ENCODE data around the gene ATP6V1G1.
"Not testable (repeated sequence)": the region's sequence is repeated elsewhere in the genome, so short reads cannot be mapped to it uniquely, and the experiment has no call there.

ATP6V1G1 gene

GRCh38 chr9:114560956-114561355 is 26.6 kb upstream of the ATP6V1G1 start:
- no peak for DNase-seq (ENCODE audit: low spot score in 2 of 2)
- Mint-ChIP-seq H3K27ac (no peak overlapping the region), H3K4me1 (peaks cover 7% of the 10 kb centered on the region), H3K36me3 (no peaks in the 10 kb centered on the region), H3K4me3 (no peak overlapping the region), H3K27me3 (no peaks in the 10 kb centered on the region), H3K9me3 (no peaks in the 10 kb centered on the region)
- ATAC-seq (ENCODE audit: low read depth): no peak

DNA sequence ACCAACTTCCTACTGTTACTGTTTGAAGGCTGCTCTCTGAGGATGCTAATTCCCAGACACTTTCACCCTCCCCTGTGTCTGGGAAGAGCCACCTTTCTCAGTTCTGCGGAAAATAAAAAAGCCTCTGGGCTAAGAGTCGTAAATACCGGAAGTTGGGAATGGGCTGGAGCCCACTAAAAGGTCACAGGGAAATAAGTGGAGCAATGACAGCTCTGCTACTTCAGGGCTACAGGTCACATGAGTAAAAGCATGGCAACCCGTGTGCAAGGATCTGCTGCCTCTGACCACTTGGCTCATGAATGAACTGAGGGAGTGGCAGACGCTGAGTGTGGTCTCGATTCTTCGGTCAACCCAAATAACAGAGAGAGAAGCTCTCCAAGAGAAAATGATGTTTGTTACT is 25.8 kb upstream of the ATP6V1G1 start:
- peaks cover 2% of the 10 kb centered on the region for H3K36me3 Mint-ChIP-seq
- H3K9me3 Mint-ChIP-seq: peaks cover 3% of the 10 kb centered on the region
- H3K4me3 Mint-ChIP-seq: no peak overlapping the region
- no peaks in the 10 kb centered on the region for H3K27me3 Mint-ChIP-seq
- H3K4me1 Mint-ChIP-seq: peaks cover 14% of the 10 kb centered on the region
- no peak for DNase-seq (ENCODE audit: low spot score in 2 of 2)
- no peak overlapping the region for H3K27ac Mint-ChIP-seq
- ATAC-seq (ENCODE audit: low read depth): no peak

- Mint-ChIP-seq H3K9me3 (peaks cover 3% of the 10 kb centered on the region), H3K4me1 (peaks cover 13% of the 10 kb centered on the region), H3K36me3 (peaks cover 2% of the 10 kb centered on the region), H3K4me3 (no peak overlapping the region), H3K27me3 (no peaks in the 10 kb centered on the region), H3K27ac (no peak overlapping the region)
- ATAC-seq (ENCODE audit: low read depth): no peak
- DNase-seq (ENCODE audit: low spot score in 2 of 2): no peak
Observed at GRCh38 chr9:114565204-114565603, 22.4 kb upstream of the ATP6V1G1 start.

DNA sequence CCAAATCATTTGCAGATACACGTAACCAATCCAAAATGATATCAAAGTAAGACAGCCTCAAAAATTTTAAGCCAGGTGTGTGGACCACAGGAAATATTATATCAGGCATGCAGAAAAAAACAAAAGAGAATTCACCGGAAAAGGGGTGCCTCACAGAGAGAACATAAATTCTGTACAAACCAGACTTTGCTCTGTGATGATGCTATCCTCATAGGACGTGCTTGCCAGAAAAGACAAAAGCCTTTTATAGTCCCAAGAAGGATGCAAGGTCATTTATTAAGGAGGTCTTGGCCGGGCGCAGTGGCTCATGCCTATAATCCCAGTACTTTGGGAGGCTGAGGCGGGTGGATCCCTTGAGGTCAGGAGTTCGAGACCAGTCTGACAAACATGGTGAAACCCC is 16.8 kb upstream of the ATP6V1G1 start:
- peaks cover 17% of the 10 kb centered on the region for H3K4me1 Mint-ChIP-seq
- DNase-seq (ENCODE audit: low spot score in 2 of 2) (no peak), ATAC-seq (ENCODE audit: low read depth) (no peak)
- H3K36me3 Mint-ChIP-seq: peaks cover 2% of the 10 kb centered on the region
- H3K9me3 Mint-ChIP-seq: peaks cover 3% of the 10 kb centered on the region
- H3K4me3 Mint-ChIP-seq: no peak overlapping the region
- H3K27me3 Mint-ChIP-seq: no peaks in the 10 kb centered on the region
- no peak overlapping the region for H3K27ac Mint-ChIP-seq

DNA sequence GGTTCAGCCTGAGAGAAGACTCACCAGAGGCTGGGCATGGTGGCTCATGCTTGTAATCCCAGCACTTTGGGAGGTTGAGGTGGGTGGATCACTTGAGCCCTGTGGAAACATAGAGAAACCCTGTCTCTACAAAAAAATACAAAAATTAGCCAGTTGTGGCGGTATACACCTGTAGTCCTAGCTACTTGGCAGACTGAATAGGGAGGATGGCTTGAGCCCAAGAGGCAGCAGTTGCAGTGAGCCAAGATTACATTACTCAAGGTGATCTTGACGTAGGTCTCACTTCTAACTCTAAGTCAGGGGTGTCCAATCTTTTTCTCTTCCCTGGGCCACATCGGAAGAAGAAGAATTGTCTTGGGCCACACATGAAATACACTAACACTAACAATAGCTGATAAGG is 16.2 kb upstream of the ATP6V1G1 start:
- Mint-ChIP-seq H3K27me3 (no peaks in the 10 kb centered on the region), H3K36me3 (peaks cover 2% of the 10 kb centered on the region), H3K4me1 (peaks cover 16% of the 10 kb centered on the region), H3K4me3 (no peak overlapping the region), H3K27ac (no peak overlapping the region), H3K9me3 (peaks cover 3% of the 10 kb centered on the region)
- ATAC-seq (ENCODE audit: low read depth) (no peak), DNase-seq (ENCODE audit: low spot score in 2 of 2) (no peak)

GRCh38 chr9:114572199-114572598 is 15.4 kb upstream of the ATP6V1G1 start:
- Mint-ChIP-seq H3K4me3 (no peak overlapping the region), H3K27me3 (no peaks in the 10 kb centered on the region), H3K9me3 (no peaks in the 10 kb centered on the region), H3K27ac (no peak overlapping the region), H3K36me3 (no peaks in the 10 kb centered on the region), H3K4me1 (peaks cover 11% of the 10 kb centered on the region)
- ATAC-seq (ENCODE audit: low read depth) (no peak), DNase-seq (ENCODE audit: low spot score in 2 of 2) (no peak)

DNA sequence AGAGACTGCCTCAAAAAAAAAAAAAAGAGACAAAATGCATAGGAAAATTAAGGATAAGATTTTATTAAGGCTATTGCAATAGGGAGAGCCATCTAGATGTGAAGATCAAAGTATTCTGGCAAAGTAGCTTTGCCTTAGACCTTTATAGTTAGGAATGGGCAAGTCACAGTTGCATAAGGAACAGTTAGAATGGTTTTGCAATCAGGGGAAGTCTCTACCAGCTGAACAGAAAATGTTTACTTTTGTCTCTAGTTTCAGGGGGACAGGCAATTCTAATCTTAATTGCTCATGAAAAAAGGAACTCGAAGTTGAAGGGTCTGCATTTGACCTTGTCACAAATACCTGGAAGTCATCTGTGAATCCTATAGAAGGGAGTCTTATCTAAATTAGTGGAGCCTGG is 13.1 kb upstream of the ATP6V1G1 start:
- Mint-ChIP-seq H3K36me3 (no peaks in the 10 kb centered on the region), H3K4me1 (peaks cover 9% of the 10 kb centered on the region), H3K4me3 (no peak overlapping the region), H3K27ac (no peak overlapping the region), H3K27me3 (no peaks in the 10 kb centered on the region), H3K9me3 (no peaks in the 10 kb centered on the region)
- no peak for DNase-seq (ENCODE audit: low spot score in 2 of 2)
- no peak for ATAC-seq (ENCODE audit: low read depth)

- H3K27me3 Mint-ChIP-seq; DNase-seq (ENCODE audit: low spot score in 2 of 2); H3K9me3 Mint-ChIP-seq; H3K36me3 Mint-ChIP-seq; H3K4me1 Mint-ChIP-seq; ATAC-seq (ENCODE audit: low read depth); H3K27ac Mint-ChIP-seq; H3K4me3 Mint-ChIP-seq: not testable (repeated sequence)
Observed at GRCh38 chr9:114576779-114577178, 10.8 kb upstream of the ATP6V1G1 start.

DNA sequence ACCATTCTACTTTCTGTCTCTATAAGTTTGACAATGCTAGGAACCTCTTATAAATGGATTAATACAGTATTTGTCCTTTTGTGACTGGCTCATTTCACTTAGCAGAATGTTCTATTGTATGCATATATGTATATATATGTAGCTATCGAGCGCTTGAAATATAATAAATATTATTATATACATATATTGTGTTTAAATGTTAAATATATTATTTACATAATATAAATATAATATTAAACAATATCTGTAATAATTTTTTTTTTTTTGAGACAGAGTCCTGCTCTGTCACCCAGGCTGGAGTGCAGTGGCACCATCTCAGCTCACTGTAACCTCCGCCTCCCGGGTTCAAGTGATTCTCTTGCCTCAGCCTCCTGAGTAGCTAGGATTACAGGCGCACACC is 9.4 kb upstream of the ATP6V1G1 start:
- not testable (repeated sequence) for H3K9me3 Mint-ChIP-seq; H3K4me1 Mint-ChIP-seq; H3K27ac Mint-ChIP-seq; DNase-seq (ENCODE audit: low spot score in 2 of 2); H3K36me3 Mint-ChIP-seq; H3K4me3 Mint-ChIP-seq; H3K27me3 Mint-ChIP-seq; ATAC-seq (ENCODE audit: low read depth)

DNA sequence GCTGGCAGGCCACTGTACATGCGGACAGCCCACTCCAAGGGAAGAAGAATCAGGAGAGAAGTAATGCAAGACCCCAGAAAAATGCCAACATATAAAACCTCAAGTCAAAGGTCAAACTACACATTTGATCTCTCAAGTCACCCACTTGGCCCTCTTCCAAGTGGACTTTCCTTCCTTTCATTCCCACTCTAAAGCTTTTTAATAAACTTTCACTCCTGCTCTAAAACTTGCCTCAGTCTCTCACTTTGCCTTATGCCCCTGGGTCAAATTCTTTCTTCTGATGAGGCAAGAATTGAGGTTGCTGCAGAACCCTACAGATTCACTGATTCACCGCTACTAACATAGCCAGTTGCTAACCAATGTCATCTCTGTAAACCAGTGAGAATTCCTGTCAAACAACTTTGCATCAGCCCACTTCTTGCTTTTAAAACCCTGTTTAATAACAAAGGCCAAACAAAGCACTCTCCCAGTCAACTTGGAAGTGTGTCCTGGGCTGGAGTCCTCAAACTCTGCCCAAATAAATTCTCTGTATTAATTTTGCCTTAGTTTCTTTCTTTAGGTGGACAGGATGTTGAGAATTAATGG is 6.9 kb upstream of the ATP6V1G1 start:
- H3K36me3 Mint-ChIP-seq: no peaks in the 10 kb centered on the region
- H3K9me3 Mint-ChIP-seq: no peaks in the 10 kb centered on the region
- ATAC-seq (ENCODE audit: low read depth) (no peak), DNase-seq (ENCODE audit: low spot score in 2 of 2) (no peak)
- H3K4me1 Mint-ChIP-seq: peaks cover 2% of the 10 kb centered on the region
- H3K27me3 Mint-ChIP-seq: no peaks in the 10 kb centered on the region
- H3K27ac Mint-ChIP-seq: no peak overlapping the region
- H3K4me3 Mint-ChIP-seq: no peak overlapping the region

- ATAC-seq (ENCODE audit: low read depth) (no peak), DNase-seq (ENCODE audit: low spot score in 2 of 2) (no peak)
- Mint-ChIP-seq H3K4me3 (no peak overlapping the region), H3K36me3 (no peaks in the 10 kb centered on the region), H3K27ac (no peak overlapping the region), H3K9me3 (no peaks in the 10 kb centered on the region), H3K27me3 (no peaks in the 10 kb centered on the region), H3K4me1 (peaks cover 5% of the 10 kb centered on the region)
Observed at GRCh38 chr9:114583371-114584155, 4.0 kb upstream of the ATP6V1G1 start.

DNA sequence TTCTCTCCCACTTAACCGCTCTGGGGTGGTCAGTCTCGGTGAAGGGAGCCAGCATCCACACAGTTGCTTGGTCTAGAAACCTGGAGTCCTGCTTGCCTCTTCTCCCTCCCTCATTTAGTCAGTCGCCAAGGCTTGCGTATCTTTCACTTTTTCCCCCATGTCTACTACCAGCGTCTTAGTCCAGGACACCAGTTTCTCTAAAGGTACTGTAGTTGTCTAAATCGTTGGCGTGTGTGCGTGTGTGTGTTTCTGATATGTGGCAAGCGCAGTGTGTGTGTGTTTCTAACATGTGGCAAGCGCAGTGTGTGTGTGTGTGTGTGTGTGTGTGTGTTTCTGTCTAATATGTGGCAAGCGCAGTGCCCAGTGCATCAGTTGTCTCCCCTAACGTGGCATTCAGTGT is 641 bp downstream of the ATP6V1G1 start:
- Mint-ChIP-seq H3K4me3 (peak overlapping the region; percentile 98), H3K27ac (peak overlapping the region; percentile 96), H3K4me1 (peaks cover 40% of the 10 kb centered on the region), H3K36me3 (peaks cover 10% of the 10 kb centered on the region), H3K27me3 (no peaks in the 10 kb centered on the region), H3K9me3 (no peaks in the 10 kb centered on the region)
- DNase-seq (ENCODE audit: low spot score in 2 of 2) (no peak), ATAC-seq (ENCODE audit: low read depth) (no peak)

- Mint-ChIP-seq H3K9me3 (no peaks in the 10 kb centered on the region), H3K4me1 (peaks cover 40% of the 10 kb centered on the region), H3K27me3 (no peaks in the 10 kb centered on the region), H3K4me3 (peak overlapping the region; percentile 98), H3K27ac (peak overlapping the region; percentile 96), H3K36me3 (peaks cover 10% of the 10 kb centered on the region)
- no peak for ATAC-seq (ENCODE audit: low read depth)
- no peak for DNase-seq (ENCODE audit: low spot score in 2 of 2)
Observed at GRCh38 chr9:114588651-114589526, 1.3 kb downstream of the ATP6V1G1 start.

DNA sequence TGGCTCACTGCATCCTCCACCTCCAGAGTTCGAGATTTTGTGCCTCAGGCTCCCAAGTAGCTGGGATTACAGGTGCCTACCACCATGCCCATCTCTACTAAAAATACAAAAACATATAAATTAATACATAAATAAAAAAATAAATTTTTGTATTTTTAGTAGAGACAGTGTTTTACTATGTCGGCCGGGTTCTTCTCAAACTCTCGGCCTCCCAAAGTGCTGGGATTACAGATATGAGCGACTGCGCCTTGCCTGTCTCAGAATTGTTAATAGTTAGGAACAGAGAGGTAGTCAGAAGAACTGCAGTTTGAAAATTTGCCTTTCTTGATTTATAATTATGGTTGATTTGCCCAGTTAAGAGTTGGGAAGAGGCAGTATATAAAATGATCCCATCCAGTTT is 2.8 kb downstream of the ATP6V1G1 start:
- Mint-ChIP-seq H3K27ac (no peak overlapping the region), H3K4me1 (peaks cover 40% of the 10 kb centered on the region), H3K9me3 (no peaks in the 10 kb centered on the region), H3K27me3 (no peaks in the 10 kb centered on the region), H3K36me3 (peaks cover 14% of the 10 kb centered on the region), H3K4me3 (peak overlapping the region; percentile 83)
- ATAC-seq (ENCODE audit: low read depth): no peak
- DNase-seq (ENCODE audit: low spot score in 2 of 2): no peak
